ENCODE measurements around the gene ELFN1. TPM values are rescaled to one million over a fixed set of nuclear protein-coding genes. Genes with fewer than 3 reads are reported as not detected.

Gene ELFN1
- total and polyA plus RNA-seq, 9 of the 15 experiments (the other 6 are each of a cell fraction or from before 2014, with no cell fraction given): 0.04 to 0.64 (median 0.18) TPM; not detected in 2

DNA sequence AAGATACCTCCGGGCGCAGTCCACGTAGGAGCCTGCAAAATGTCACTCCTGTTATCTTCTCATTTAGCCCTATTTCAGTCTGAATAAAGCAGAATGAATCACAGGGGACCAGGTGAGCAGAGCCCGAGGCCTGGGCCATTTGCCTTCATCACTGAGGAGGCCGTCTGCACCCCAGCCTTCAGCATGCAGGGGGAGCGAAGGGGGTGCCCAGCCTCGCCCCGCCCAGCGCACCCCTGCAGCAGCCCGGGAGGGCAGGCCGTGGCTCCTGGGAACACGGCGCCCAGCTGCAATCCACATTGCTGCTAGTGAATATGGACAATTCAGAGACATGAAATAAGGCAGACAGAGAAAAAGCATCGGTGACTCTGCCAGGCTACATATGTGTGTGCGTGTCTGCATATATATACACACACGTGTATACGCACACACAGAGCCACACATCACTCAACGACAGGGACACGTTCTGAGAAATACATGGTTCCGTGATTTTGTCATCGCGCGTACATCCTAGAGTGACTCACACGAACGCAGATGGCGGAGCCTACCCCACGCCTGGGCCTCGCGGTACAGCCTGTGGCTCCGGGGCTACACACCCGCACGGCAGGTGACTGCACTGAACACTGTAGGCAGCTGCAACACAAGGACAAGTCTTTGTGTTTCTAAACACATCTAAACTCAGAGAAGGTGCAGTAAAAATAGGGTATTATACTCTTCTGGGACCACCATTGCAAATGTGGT, 15.2 kb upstream of the ELFN1 start:
- Histone ChIP-seq H3K9me1 (ENCODE audit: control insufficient read depth, insufficient read depth, low read length) (no peaks in the 10 kb centered on the region), H3K79me2 (ENCODE audit: control insufficient read depth, insufficient read depth, low read length) (no peaks in the 10 kb centered on the region), H3K27ac (ENCODE audit: extremely low read depth, low read depth, low read length) (no peak overlapping the region), H4K20me1 (replicated peaks; ENCODE audit: control insufficient read depth, insufficient read depth, low read length) (peaks cover 3% of the 10 kb centered on the region; the same call in 1 of the 2 replicates), H3K4me3 (no peak overlapping the region), H3K4me1 (replicated peaks in 1 of 2; ENCODE audit: control insufficient read depth in 2 of 2, insufficient read depth in 2 of 2, low read length in 2 of 2) (peaks cover 0 to 19% of the 10 kb centered on the region in 2 experiments; a peak in 1 of 5 replicates), H3K27me3 (ENCODE audit: control insufficient read depth in 2 of 2, insufficient read depth in 2 of 2, low read length in 2 of 2) (peaks cover 18 to 69% of the 10 kb centered on the region in 2 experiments), H3K9ac (ENCODE audit: insufficient read depth in 1 of 2, low read depth in 2 of 2, low read length in 2 of 2) (no peak overlapping the region), H2AFZ (ENCODE audit: low read depth, low read length) (no peak overlapping the region), H3K9me3 (replicated peaks; ENCODE audit: control insufficient read depth, insufficient read depth, low read depth, low read length) (peaks cover 3% of the 10 kb centered on the region; the same call in 1 of the 2 replicates), H3K36me3 (ENCODE audit: control insufficient read depth, insufficient read depth, low read length) (no peaks in the 10 kb centered on the region), H3K4me2 (ENCODE audit: insufficient read depth, low read length) (no peak overlapping the region)
- ChIA-PET POLR2A (no interaction called here), CTCF (ENCODE audit: low intra/inter-chr PET ratio) (no interaction called here)
- in situ Hi-C loops (cut with MboI) (no loop called here), intact Hi-C loops (cut with micrococcal nuclease) (no loop called here)
- FAIRE-seq (no peak), ATAC-seq (no peak), DNase-seq (ENCODE audit: extremely low read depth in 1 of 4, low spot score in 3 of 4) (no peak)
- TF ChIP-seq, protein P1, sequence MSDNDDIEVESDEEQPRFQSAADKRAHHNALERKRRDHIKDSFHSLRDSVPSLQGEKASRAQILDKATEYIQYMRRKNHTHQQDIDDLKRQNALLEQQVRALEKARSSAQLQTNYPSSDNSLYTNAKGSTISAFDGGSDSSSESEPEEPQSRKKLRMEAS (CRISPR knock-in tag; IDR thresholded peaks at IDR 0.05): peak; percentile 25; the same call in 1 of the 2 replicates
- TF ChIP-seq, protein P2, sequence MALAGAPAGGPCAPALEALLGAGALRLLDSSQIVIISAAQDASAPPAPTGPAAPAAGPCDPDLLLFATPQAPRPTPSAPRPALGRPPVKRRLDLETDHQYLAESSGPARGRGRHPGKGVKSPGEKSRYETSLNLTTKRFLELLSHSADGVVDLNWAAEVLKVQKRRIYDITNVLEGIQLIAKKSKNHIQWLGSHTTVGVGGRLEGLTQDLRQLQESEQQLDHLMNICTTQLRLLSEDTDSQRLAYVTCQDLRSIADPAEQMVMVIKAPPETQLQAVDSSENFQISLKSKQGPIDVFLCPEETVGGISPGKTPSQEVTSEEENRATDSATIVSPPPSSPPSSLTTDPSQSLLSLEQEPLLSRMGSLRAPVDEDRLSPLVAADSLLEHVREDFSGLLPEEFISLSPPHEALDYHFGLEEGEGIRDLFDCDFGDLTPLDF (CRISPR knock-in tag; IDR thresholded peaks at IDR 0.05): no peak
- peak; percentile 24 for TF ChIP-seq HNRNPLL (IDR thresholded peaks at IDR 0.05; ENCODE audit: low read depth, low read length, poor library complexity, severe bottlenecking)
- WGBS (ENCODE audit: insufficient coverage, low coverage, missing lambda C conversion rate): 22% methylated on average over 31 of the region's 32 CpGs
- BruUV-seq (replicated peaks): no TSS peak
